Lower lobe of right lung (tissue), 2 donors: ENCODE measurements around the gene OR2H1. TPM values are rescaled to one million over a fixed set of nuclear protein-coding genes. Genes with fewer than 3 reads are reported as not detected.

Experiments
- ATAC-seq, 2 donors: fragments of 200-7000 bp; cut with Tn5 transposase; one replicate each; pipeline ENCODE4 v1.9.1; 2020 to 2022; ENCODE audit warnings: mild to moderate bottlenecking in 2 of 2, moderate library complexity in 2 of 2
- DNase-seq: peaks from one replicate; pipeline ENCODE4 v3.0.0-alpha.2; 2020
- H3K27ac ChIP-seq: fragments of 200-600 bp; one replicate; pipeline ENCODE4 v1.8.0; 2022
- H3K27me3 ChIP-seq: fragments of 200-600 bp; one replicate; pipeline ENCODE4 v1.8.0; 2022; ENCODE audit warnings: low read depth
- H3K36me3 ChIP-seq: fragments of 200-600 bp; one replicate; pipeline ENCODE4 v1.8.0; 2022; ENCODE audit warnings: mild to moderate bottlenecking
- H3K4me1 ChIP-seq: fragments of 200-600 bp; one replicate; pipeline ENCODE4 v1.8.0; 2022
- H3K4me3 ChIP-seq: fragments of 200-600 bp; one replicate; pipeline ENCODE4 v1.8.0; 2022; ENCODE audit warnings: mild to moderate bottlenecking
- H3K9me3 ChIP-seq: fragments of 200-600 bp; one replicate; pipeline ENCODE4 v1.8.0; 2022
- intact Hi-C: fragments of 100-400 bp; cut with DNase I; formaldehyde crosslinking; loops from one replicate; pipeline ENCODE4 v1.11.0; 2022
- total RNA-seq: library from RNA; stranded (reverse); fragmentation: NEBNext Ultra II Directional; extraction: Animal tissue kit (Norgen Biotek cat#: 25700); gene quantifications from one replicate; pipeline ENCODE4 v1.2.1, GENCODE V29; 2021
- TF ChIP-seq, protein P1 (sequence below): fragments of 200-600 bp; IDR thresholded peaks from one replicate; pipeline ENCODE4 v1.8.0; 2022; ENCODE audit warnings: antibody characterized with exemption, mild to moderate bottlenecking
- donor health status: DM: no; HTN: yes; CAD: no; lungs with severe emphysema.

The OR2H1 gene
- total RNA-seq, 1 donor from 2014 or later: not detected

DNA sequence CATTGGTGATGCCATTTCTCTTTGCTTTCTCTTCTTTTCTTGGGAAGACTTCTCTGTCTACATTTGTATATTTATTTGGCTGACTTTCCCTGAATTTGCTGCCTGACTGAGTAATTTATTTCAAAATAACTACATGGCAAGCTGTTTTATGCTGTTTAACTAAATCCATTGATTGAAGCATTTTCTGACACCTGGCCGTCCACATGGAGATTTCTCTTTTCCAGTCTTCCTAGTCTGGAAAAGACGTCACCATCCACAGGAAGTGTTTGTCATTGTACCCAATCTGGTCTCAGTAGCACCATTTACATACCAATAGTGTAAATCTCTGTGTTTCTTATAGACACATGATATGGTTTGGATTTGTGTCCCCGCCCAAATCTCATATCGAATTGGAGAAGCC is 40.0 kb downstream of the OR2H1 start:
- no peaks in the 10 kb centered on the region for H3K9me3 ChIP-seq
- DNase-seq (no peak), ATAC-seq (no peak)
- H3K36me3 ChIP-seq: no peaks in the 10 kb centered on the region
- TF ChIP-seq, protein P1, sequence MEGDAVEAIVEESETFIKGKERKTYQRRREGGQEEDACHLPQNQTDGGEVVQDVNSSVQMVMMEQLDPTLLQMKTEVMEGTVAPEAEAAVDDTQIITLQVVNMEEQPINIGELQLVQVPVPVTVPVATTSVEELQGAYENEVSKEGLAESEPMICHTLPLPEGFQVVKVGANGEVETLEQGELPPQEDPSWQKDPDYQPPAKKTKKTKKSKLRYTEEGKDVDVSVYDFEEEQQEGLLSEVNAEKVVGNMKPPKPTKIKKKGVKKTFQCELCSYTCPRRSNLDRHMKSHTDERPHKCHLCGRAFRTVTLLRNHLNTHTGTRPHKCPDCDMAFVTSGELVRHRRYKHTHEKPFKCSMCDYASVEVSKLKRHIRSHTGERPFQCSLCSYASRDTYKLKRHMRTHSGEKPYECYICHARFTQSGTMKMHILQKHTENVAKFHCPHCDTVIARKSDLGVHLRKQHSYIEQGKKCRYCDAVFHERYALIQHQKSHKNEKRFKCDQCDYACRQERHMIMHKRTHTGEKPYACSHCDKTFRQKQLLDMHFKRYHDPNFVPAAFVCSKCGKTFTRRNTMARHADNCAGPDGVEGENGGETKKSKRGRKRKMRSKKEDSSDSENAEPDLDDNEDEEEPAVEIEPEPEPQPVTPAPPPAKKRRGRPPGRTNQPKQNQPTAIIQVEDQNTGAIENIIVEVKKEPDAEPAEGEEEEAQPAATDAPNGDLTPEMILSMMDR: no peak
- peaks cover 12% of the 10 kb centered on the region for H3K27me3 ChIP-seq
- intact Hi-C loops: no loop called here
- H3K4me1 ChIP-seq: no peaks in the 10 kb centered on the region
- no peak overlapping the region for H3K4me3 ChIP-seq
- no peak overlapping the region for H3K27ac ChIP-seq

DNA sequence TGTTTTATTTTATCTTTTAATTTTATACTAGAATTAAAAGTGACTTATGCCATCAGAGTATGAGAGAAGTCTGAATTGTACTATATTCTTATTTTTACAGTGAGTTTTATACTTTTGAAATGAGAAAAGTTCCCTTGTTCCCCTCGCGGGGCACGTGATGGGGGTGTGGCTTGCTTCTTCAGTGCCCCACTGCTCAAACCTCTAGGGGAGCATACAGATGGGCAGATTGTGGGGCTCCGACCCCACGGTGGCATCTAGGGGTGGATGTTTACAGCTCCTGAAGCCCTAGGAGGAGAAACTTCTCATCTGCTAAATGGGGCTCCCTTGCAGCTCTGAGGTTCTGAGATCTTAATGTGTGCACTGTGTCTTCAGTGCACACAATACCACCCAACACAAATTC is 42.7 kb downstream of the OR2H1 start:
- no peak for DNase-seq

GRCh38 chr6:29500594-29500993 is 43.6 kb downstream of the OR2H1 start:
- Histone ChIP-seq H3K36me3 (no peaks in the 10 kb centered on the region), H3K27ac (no peak overlapping the region), H3K4me3 (no peak overlapping the region), H3K27me3 (peaks cover 12% of the 10 kb centered on the region), H3K9me3 (no peaks in the 10 kb centered on the region), H3K4me1 (no peaks in the 10 kb centered on the region)
- ATAC-seq (no peak), DNase-seq (no peak)
- intact Hi-C loops: no loop called here
- TF ChIP-seq, protein P1: no peak

More for the DNA sequence above, 42.7 kb downstream of the OR2H1 start:
- TF ChIP-seq, protein P1: no peak
- no peak for ATAC-seq
- H3K4me1 ChIP-seq: no peaks in the 10 kb centered on the region
- H3K36me3 ChIP-seq: no peaks in the 10 kb centered on the region
- H3K27me3 ChIP-seq: peaks cover 12% of the 10 kb centered on the region
- no peak overlapping the region for H3K27ac ChIP-seq
- H3K4me3 ChIP-seq: no peak overlapping the region
- intact Hi-C loops: no loop called here
- no peaks in the 10 kb centered on the region for H3K9me3 ChIP-seq

- no peak overlapping the region for H3K27ac ChIP-seq
- DNase-seq (no peak), ATAC-seq (no peak)
- no peaks in the 10 kb centered on the region for H3K4me1 ChIP-seq
- H3K36me3 ChIP-seq: no peaks in the 10 kb centered on the region
- intact Hi-C loops: no loop called here
- no peaks in the 10 kb centered on the region for H3K9me3 ChIP-seq
- TF ChIP-seq, protein P1: no peak
- H3K4me3 ChIP-seq: no peak overlapping the region
- peaks cover 12% of the 10 kb centered on the region for H3K27me3 ChIP-seq
Measured at GRCh38 chr6:29501106-29501505, 44.2 kb downstream of the OR2H1 start.

- Histone ChIP-seq H3K36me3 (no peaks in the 10 kb centered on the region), H3K4me1 (no peaks in the 10 kb centered on the region)
- TF ChIP-seq, protein P1: no peak
Measured at GRCh38 chr6:29502181-29502580, 45.2 kb downstream of the OR2H1 start.

DNA sequence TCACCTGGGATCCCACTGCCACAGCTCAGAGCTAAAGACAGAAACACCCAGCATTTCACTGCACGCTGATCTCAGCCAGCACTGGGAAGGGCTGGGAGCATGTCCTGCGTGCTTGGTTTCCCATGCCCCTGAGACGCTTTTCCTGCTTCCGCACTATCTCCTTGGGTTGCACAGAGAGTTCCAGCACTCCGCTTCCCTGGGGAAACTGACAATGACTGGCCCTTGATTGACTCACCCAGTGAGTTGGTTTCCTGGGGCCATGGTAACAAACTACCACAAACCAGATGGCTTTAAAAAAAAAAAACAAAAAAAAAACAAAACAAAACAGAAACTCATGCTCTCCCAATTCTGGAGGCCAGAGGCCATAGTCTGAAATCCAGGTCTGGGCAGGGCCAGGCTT is 45.6 kb downstream of the OR2H1 start:
- ATAC-seq: no peak
- no peaks in the 10 kb centered on the region for H3K4me1 ChIP-seq
- TF ChIP-seq, protein P1: no peak
- no peak for DNase-seq
- H3K9me3 ChIP-seq: no peaks in the 10 kb centered on the region
- H3K36me3 ChIP-seq: no peaks in the 10 kb centered on the region
- peaks cover 12% of the 10 kb centered on the region for H3K27me3 ChIP-seq
- intact Hi-C loops: no loop called here
- no peak overlapping the region for H3K27ac ChIP-seq
- H3K4me3 ChIP-seq: no peak overlapping the region

More at GRCh38 chr6:29502181-29502580, 45.2 kb downstream of the OR2H1 start:
- intact Hi-C loops: no loop called here
- Histone ChIP-seq H3K4me3 (no peak overlapping the region), H3K27ac (no peak overlapping the region), H3K9me3 (no peaks in the 10 kb centered on the region), H3K27me3 (peaks cover 12% of the 10 kb centered on the region)
- ATAC-seq (no peak), DNase-seq (no peak)
